Fibroblast of skin of left biceps (primary cell): ENCODE results near the gene ANXA8.
"Not testable (repeated sequence)": the region's sequence is repeated elsewhere in the genome, so short reads cannot be mapped to it uniquely, and the experiment has no call there.

ENCODE experiments used
- DNase-seq, 2 experiments: peaks; one replicate each; pipeline ENCODE4 v3.0.0-alpha.2; 2013; ENCODE audit warnings: low read depth in 2 of 2

Gene ANXA8

DNA sequence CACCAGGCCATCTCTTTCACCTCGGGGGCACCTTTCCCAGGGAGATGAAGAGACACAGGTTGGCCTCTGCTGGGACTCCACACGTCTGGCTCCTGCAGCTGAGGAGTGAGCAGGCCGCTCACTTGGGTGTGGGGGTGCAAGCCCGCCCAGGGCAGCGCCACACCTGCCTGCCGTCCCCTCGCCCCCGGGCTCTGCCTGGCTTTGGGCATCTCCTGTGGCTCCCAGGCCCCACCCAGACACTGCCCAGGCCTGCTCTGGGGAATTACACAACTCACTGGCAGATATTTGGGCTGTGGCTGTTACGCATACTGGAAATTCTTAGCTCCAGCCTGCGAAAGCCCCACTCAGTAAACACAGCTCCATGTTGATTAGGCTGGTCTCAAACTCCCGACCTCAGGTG lies at the start of gene ANXA8:
ANXA8 (minus strand) TSS at position 193 of the 400 bp plus-strand sequence; CDS start at position 11, 182 bp downstream.
- not testable (repeated sequence) for DNase-seq

- not testable (repeated sequence) for DNase-seq
Observed at GRCh38 chr10:47523475-47523874, 39.6 kb upstream of the ANXA8 start, which contains the start of gene AGAP9. TSS of gene AGAP9 (minus strand) at chr10:47523638. CDS start at chr10:47523526, 112 bp downstream.

GRCh38 chr10:47502313-47502712 lies 18.4 kb upstream of the ANXA8 start:
- not testable (repeated sequence) for DNase-seq

DNA sequence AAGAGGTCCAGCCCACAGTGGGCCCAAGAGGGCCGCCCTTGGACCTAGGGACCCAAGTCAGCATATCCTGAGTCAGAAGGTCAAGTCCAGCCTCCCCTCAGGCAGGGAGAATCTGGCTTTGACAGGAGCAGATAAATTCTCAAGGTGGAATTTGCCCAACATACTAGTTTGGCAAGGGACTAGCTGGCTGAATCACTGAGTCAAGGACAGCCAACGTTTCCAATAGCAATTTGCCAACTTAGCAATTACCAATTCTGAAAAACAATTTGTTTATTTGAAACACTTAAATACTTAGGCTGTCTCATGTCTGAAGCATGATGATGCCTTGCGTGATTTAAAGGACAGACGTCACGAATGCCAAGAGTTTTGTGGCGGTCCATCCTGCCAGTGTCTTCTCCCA lies 10.3 kb upstream of the ANXA8 start:
- not testable (repeated sequence) for DNase-seq

DNA sequence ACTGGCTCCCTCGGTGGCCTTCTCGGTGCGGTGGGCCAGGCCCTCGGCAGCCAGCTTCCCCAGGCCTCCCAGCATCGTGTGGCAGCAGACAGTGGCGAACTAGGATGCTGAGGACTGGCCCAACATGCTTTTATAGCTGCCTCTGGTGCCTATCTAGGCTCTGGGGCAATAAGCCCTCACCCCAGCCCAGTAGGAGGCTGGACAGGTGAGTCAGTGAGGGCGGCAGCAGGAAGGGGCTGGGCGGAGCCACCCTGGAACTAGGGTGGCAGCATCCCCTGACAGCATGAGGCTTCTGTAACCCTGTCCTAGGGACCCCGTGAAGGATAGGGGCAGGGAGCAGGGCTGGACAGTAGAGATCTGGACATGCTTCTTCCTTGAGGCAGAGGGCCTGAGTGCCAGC lies 7.7 kb upstream of the ANXA8 start, which contains the start of gene FAM25G:
FAM25G (minus strand) TSS at position 101 of the 400 bp plus-strand sequence; CDS start at position 75, 26 bp downstream.
- not testable (repeated sequence) for DNase-seq

DNA sequence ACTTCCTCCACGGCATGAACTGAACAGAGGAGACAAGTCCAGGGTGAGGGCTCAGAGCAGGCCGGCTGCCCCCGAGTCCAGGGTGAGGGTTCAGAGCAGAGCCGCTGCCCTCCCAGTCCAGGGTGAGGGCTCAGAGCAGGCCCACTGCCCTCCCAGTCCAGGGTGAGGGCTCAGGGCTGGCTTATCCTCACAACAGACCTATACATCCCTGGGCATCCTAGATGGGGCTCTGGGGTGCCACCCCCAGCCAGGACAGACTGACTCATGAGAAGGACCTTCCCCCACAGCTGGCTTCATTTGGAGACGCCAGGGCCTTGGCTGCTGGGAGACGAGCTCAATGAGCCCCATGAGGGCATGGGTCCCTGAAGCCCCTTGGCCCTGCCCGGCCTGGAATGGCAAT lies 5.7 kb upstream of the ANXA8 start:
- DNase-seq = not testable (repeated sequence)

DNA sequence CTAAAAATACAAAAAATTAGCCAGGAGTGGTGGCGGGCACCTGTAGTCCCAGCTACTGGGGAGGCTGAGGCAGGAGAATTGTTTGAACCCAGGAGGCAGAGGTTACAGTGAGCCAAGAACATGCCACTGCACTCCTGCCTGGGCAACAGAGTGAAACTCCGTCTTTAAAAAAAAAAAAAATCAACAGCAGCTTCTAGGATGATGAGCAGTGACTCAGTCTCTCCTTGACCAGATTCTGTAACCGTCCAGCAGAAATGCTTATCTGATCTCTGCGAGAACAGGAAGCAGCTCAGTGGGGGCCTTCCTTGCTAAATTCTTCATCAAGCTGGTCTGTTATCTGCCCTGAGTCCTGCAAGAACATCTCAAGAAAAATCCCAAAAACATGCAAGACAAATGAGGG lies 2.0 kb upstream of the ANXA8 start:
- DNase-seq = peak in 1 of 2 experiments; percentile 10

GRCh38 chr10:47484786-47485185 lies 871 bp upstream of the ANXA8 start:
- DNase-seq = not testable (repeated sequence)

DNA sequence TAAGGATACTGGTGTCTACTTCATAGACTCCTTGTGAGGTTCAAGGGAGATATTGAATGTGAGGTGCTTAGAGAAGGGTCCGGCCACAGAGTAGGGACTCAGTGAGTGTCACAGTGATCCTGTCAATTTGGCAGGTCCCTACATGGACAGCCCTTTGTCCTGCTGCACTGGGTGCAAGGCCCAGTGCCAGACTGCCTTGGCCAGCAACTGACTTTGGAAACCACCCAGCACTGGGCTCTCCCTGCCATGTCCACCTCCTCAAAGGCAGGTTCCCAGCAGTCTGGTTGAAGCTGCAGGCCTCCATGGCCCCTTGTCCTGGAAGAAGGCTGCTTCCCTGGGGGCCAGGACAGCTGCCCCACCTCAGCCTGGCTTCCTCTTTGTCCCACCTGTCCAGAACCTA lies 1.5 kb downstream of the ANXA8 start:
- DNase-seq = not testable (repeated sequence)

GRCh38 chr10:47481768-47482181 lies 2.1 kb downstream of the ANXA8 start:
- DNase-seq = not testable (repeated sequence)

- DNase-seq = not testable (repeated sequence)
Observed at GRCh38 chr10:47481182-47481766, 2.6 kb downstream of the ANXA8 start.

- not testable (repeated sequence) for DNase-seq
Observed at GRCh38 chr10:47480133-47480532, 3.8 kb downstream of the ANXA8 start.

DNA sequence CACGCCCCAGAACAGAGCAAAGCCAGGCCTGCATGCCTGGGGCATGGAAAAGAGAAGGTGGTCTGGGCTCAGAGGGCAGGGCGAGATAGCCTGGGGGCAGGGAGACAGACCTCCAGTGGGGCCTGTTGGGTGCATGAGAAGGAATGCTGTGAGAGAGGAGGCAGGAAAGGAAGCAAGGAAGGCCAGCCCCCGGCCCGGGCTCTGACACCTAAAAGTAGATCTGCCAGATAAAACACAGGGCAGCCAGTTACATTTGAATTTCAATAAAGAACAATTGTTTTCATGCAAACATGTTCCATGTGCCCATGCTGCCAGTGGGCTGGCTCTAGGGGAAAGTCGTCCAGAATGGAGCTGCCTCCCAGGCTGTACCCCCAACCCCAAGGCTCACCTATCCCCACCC lies 5.8 kb downstream of the ANXA8 start:
- not testable (repeated sequence) for DNase-seq

GRCh38 chr10:47477078-47477477 lies 6.8 kb downstream of the ANXA8 start:
- not testable (repeated sequence) for DNase-seq

DNA sequence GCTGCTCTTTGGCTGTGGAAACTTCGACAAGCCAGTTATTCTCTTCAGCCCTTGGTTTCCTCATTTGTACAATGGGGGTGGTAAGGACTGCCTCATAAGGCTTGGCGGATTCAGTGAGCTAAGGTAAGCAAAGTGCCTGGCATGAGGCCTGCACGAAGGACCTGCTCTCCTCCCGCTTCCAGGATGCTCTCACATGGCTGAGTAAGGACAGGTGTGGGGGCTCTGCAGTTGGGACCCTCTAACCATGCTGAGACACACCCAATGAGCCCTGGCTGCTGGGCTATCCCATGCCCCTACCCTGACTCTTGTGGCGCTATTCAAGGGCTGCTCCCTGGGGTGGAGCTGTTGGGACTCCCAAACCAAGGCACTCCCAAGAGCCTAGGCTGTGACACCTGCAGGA lies 8.8 kb downstream of the ANXA8 start:
- DNase-seq = not testable (repeated sequence)

- DNase-seq = not testable (repeated sequence)
Observed at GRCh38 chr10:47473516-47473915, 10.4 kb downstream of the ANXA8 start.

- not testable (repeated sequence) for DNase-seq
Observed at GRCh38 chr10:47472647-47473046, 11.3 kb downstream of the ANXA8 start.

- not testable (repeated sequence) for DNase-seq
Observed at GRCh38 chr10:47472072-47472471, 11.8 kb downstream of the ANXA8 start.

GRCh38 chr10:47468731-47469528 lies 15.0 kb downstream of the ANXA8 start:
- not testable (repeated sequence) for DNase-seq

- DNase-seq = not testable (repeated sequence)
Observed at GRCh38 chr10:47467957-47468356, 16.0 kb downstream of the ANXA8 start.

GRCh38 chr10:47467458-47467857 lies 16.5 kb downstream of the ANXA8 start:
- not testable (repeated sequence) for DNase-seq

DNA sequence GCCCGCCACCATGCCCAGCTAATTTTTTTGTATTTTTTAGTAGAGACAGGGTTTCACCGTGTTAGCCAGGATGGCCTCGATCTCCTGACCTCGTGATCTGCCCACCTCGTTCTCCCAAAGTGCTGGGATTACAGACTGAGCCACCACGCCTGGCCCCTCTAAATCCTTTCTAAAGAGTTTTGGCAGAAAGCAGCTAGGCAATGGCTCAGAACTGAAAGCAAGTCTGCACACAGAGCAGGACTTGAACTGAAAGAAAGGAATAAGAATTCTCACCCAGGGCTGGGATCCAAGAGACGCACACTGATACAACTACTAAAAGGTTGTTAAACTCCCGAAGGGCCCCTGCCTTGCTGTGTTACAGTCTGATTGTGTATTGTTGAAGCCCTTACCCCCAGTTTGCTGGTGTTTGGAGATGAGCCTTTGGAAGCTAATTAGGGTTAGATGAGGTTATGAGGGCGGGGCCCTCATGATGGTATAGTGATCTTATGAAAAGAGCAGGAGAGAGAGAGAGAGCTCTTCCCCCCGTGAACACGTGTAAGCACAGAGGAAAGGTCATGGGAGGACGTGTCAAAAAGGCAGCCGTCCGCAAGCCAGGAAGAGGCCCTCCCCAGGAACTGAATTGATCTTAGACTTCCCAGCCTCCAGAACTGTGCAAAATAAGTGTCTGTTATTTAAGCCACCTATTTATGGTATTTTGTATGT lies 18.5 kb downstream of the ANXA8 start:
- DNase-seq = not testable (repeated sequence)
